GM19438 (cell line): Measurements from ENCODE around the gene SPAG16.
"Not testable (repeated sequence)": the region's sequence is repeated elsewhere in the genome, so short reads cannot be mapped to it uniquely, and the experiment has no call there.

Experiments
- ATAC-seq: cut with Tn5 transposase; IDR thresholded peaks from one replicate; pipeline ENCODE4 v1.9.1; 2021; ENCODE audit warnings: low read depth; ENCODE audit not compliant: unreplicated experiment

Gene SPAG16

GRCh38 chr2:213376644-213377043 lies 92.4 kb downstream of the SPAG16 start:
- ATAC-seq: no peak

- ATAC-seq: not testable (repeated sequence)
These were observed 122.8 kb downstream of the SPAG16 start for GRCh38 chr2:213407027-213407426.

GRCh38 chr2:213408426-213409070 lies 124.3 kb downstream of the SPAG16 start:
- not testable (repeated sequence) for ATAC-seq

- not testable (repeated sequence) for ATAC-seq
These were observed 126.4 kb downstream of the SPAG16 start for GRCh38 chr2:213410687-213411086.

- no peak for ATAC-seq
These were observed 127.5 kb downstream of the SPAG16 start for GRCh38 chr2:213411582-213412289.

GRCh38 chr2:213415093-213415492 lies 130.8 kb downstream of the SPAG16 start:
- ATAC-seq: no peak

- ATAC-seq: no peak
These were observed 132.6 kb downstream of the SPAG16 start for GRCh38 chr2:213416832-213417231.

GRCh38 chr2:213419980-213420379 lies 135.7 kb downstream of the SPAG16 start:
- ATAC-seq: no peak

GRCh38 chr2:213420828-213421385 lies 136.6 kb downstream of the SPAG16 start:
- ATAC-seq: no peak

GRCh38 chr2:213422211-213422610 lies 137.9 kb downstream of the SPAG16 start:
- ATAC-seq: no peak

- no peak for ATAC-seq
These were observed 141.4 kb downstream of the SPAG16 start for GRCh38 chr2:213425618-213426017.

GRCh38 chr2:213429516-213429915 lies 145.3 kb downstream of the SPAG16 start:
- no peak for ATAC-seq

- ATAC-seq: no peak
These were observed 159.7 kb downstream of the SPAG16 start for GRCh38 chr2:213443921-213444320.

GRCh38 chr2:213451542-213452239 lies 167.4 kb downstream of the SPAG16 start:
- ATAC-seq: no peak

- ATAC-seq: no peak
These were observed 171.2 kb downstream of the SPAG16 start for GRCh38 chr2:213455316-213456008.

- no peak for ATAC-seq
These were observed 191.2 kb downstream of the SPAG16 start for GRCh38 chr2:213475433-213475832.

- ATAC-seq: no peak
These were observed 192.4 kb downstream of the SPAG16 start for GRCh38 chr2:213476641-213477040.

- no peak for ATAC-seq
These were observed 205.8 kb downstream of the SPAG16 start for GRCh38 chr2:213490087-213490486.

GRCh38 chr2:213491376-213491775 lies 207.1 kb downstream of the SPAG16 start:
- no peak for ATAC-seq

- ATAC-seq: no peak
These were observed 212.0 kb downstream of the SPAG16 start for GRCh38 chr2:213496226-213496625.

GRCh38 chr2:213500881-213501280 lies 216.6 kb downstream of the SPAG16 start:
- ATAC-seq: no peak
